DMS53 (cell line): Measurements from ENCODE around the gene FOXN4.

Source experiments
- DNase-seq: peaks from one replicate; lab custom pipeline; 2025; lab: John Stamatoyannopoulos, UW

Gene FOXN4

GRCh38 chr12:109279525-109279924, 29.6 kb downstream of the FOXN4 start:
- DNase-seq = no peak

- DNase-seq = no peak
Observed at GRCh38 chr12:109278912-109279311, 30.2 kb downstream of the FOXN4 start.

- peak; percentile 56 for DNase-seq
Observed at GRCh38 chr12:109277899-109278762, 31.0 kb downstream of the FOXN4 start.

GRCh38 chr12:109277255-109277898, 31.7 kb downstream of the FOXN4 start:
- DNase-seq = no peak

GRCh38 chr12:109276160-109276559, 32.9 kb downstream of the FOXN4 start:
- DNase-seq = no peak

GRCh38 chr12:109275173-109275572, 33.9 kb downstream of the FOXN4 start:
- DNase-seq = no peak

GRCh38 chr12:109274381-109274780, 34.7 kb downstream of the FOXN4 start:
- no peak for DNase-seq

GRCh38 chr12:109273354-109273753, 35.7 kb downstream of the FOXN4 start:
- DNase-seq = peak; percentile 34

- no peak for DNase-seq
Observed at GRCh38 chr12:109271418-109271817, 37.7 kb downstream of the FOXN4 start.

- no peak for DNase-seq
Observed at GRCh38 chr12:109270494-109270893, 38.6 kb downstream of the FOXN4 start.

GRCh38 chr12:109269428-109269827, 39.7 kb downstream of the FOXN4 start:
- no peak for DNase-seq

GRCh38 chr12:109268896-109269295, 40.2 kb downstream of the FOXN4 start:
- DNase-seq = no peak

GRCh38 chr12:109267361-109267760, 41.7 kb downstream of the FOXN4 start:
- no peak for DNase-seq

- no peak for DNase-seq
Observed at GRCh38 chr12:109266106-109266879, 42.8 kb downstream of the FOXN4 start.

- no peak for DNase-seq
Observed at GRCh38 chr12:109264943-109265650, 44.0 kb downstream of the FOXN4 start.

GRCh38 chr12:109264095-109264942, 44.8 kb downstream of the FOXN4 start:
- peak; percentile 98 for DNase-seq

GRCh38 chr12:109263439-109263838, 45.6 kb downstream of the FOXN4 start:
- no peak for DNase-seq

- DNase-seq = no peak
Observed at GRCh38 chr12:109261939-109262338, 47.1 kb downstream of the FOXN4 start.

- DNase-seq = no peak
Observed at GRCh38 chr12:109261087-109261486, 48.0 kb downstream of the FOXN4 start.

- DNase-seq = no peak
Observed at GRCh38 chr12:109259545-109259895, 49.6 kb downstream of the FOXN4 start.
